HEK293 (cell line): Measurements from ENCODE around the gene MAFF.
"Not testable (repeated sequence)": the region's sequence is repeated elsewhere in the genome, so short reads cannot be mapped to it uniquely, and the experiment has no call there.

Experiments
- CTCF ChIA-PET: fragments of 350-600 bp; formaldehyde crosslinking; extraction: SDS; loops from one replicate; lab custom pipeline; 2021; ENCODE audit warnings: antibody characterized with exemption; lab: Yijun Ruan, JAX
- POLR2A ChIA-PET: fragments of 300-600 bp; formaldehyde crosslinking; extraction: SDS; loops from one replicate; lab custom pipeline; 2020; ENCODE audit warnings: antibody characterized with exemption, inconsistent platforms; lab: Yijun Ruan, JAX
- H3K27ac ChIP-seq: fragments of 200-500 bp; sonication (Bioruptor generic); 2 replicates; pipeline ENCODE4 v1.5.1; 2014; ENCODE audit warnings: low read depth, low read length, control low read depth, inconsistent platforms; ENCODE audit errors: extremely low read depth
- H3K36me3 ChIP-seq, 2 experiments: fragments of 200-500 bp in 1 of 2; sonication (Bioruptor generic) in 1 of 2; 1 replicate in 1 of 2; 2 replicates in 1 of 2; pipeline ENCODE4 v1.5.1; 2014 to 2017; ENCODE audit warnings: inconsistent platforms in 2 of 2, low read length in 2 of 2; ENCODE audit not compliant: control insufficient read depth in 2 of 2, insufficient read depth in 1 of 2
- H3K4me1 ChIP-seq: fragments of 200-500 bp; sonication (Bioruptor generic); 2 replicates; pipeline ENCODE4 v1.5.1; 2014; ENCODE audit warnings: mild to moderate bottlenecking, low read length, inconsistent platforms; ENCODE audit not compliant: control insufficient read depth, insufficient read depth
- H3K4me3 ChIP-seq: 2 replicates; pipeline ENCODE4 v1.5.1; 2011; ENCODE audit warnings: low read depth, mild to moderate bottlenecking, control low read depth, low read length, moderate library complexity
- H3K9me3 ChIP-seq: fragments of 200-500 bp; sonication (Bioruptor generic); 2 replicates; pipeline ENCODE4 v1.5.1; 2014; ENCODE audit warnings: low read depth, low read length, inconsistent platforms; ENCODE audit not compliant: control insufficient read depth, insufficient read depth
- GLI2 ChIP-seq: fragments of 450-650 bp; formaldehyde crosslinking; IDR thresholded peaks from 2 replicates; pipeline ENCODE4; 2017; ENCODE audit warnings: missing biosample characterization, missing genetic modification characterization, low read depth, borderline replicate concordance
- KLF1 ChIP-seq: fragments of 450-650 bp; formaldehyde crosslinking; IDR thresholded peaks from 2 replicates; pipeline ENCODE4 v1.5.1; 2016; ENCODE audit warnings: missing biosample characterization, missing genetic modification characterization
- REPIN1 ChIP-seq: fragments of 450-650 bp; formaldehyde crosslinking; IDR thresholded peaks from 2 replicates; pipeline ENCODE4 v1.5.1; 2017; ENCODE audit warnings: missing biosample characterization, missing genetic modification characterization, low read depth
- WT1 ChIP-seq: fragments of 450-650 bp; formaldehyde crosslinking; IDR thresholded peaks from 2 replicates; pipeline ENCODE4 v1.5.1; 2016; ENCODE audit warnings: missing biosample characterization, missing genetic modification characterization
- ZNF16 ChIP-seq: fragments of 450-650 bp; formaldehyde crosslinking; IDR thresholded peaks from 2 replicates; pipeline ENCODE4 v1.5.1; 2016; ENCODE audit warnings: low read depth, missing biosample characterization, missing genetic modification characterization
- ZNF391 ChIP-seq: fragments of 450-650 bp; formaldehyde crosslinking; IDR thresholded peaks from 2 replicates; pipeline ENCODE4 v1.5.1; 2016; ENCODE audit warnings: low read depth, missing biosample characterization, missing genetic modification characterization, borderline replicate concordance
- ZNF510 ChIP-seq: fragments of 450-650 bp; formaldehyde crosslinking; IDR thresholded peaks from 2 replicates; pipeline ENCODE4 v1.5.1; 2018; ENCODE audit warnings: mild to moderate bottlenecking, missing genetic modification characterization, missing biosample characterization; ENCODE audit not compliant: insufficient replicate concordance
- ZNF776 ChIP-seq: fragments of 450-650 bp; formaldehyde crosslinking; IDR thresholded peaks from 2 replicates; pipeline ENCODE4 v1.5.0; 2017; ENCODE audit warnings: missing biosample characterization, missing genetic modification characterization, borderline replicate concordance
- ZNF830 ChIP-seq: fragments of 450-650 bp; IDR thresholded peaks from 2 replicates; pipeline ENCODE4 v1.5.0; 2018; ENCODE audit warnings: missing biosample characterization, missing genetic modification characterization, low read depth, mild to moderate bottlenecking, moderate library complexity
- TF ChIP-seq, protein P1 (sequence below): fragments of 450-650 bp; formaldehyde crosslinking; IDR thresholded peaks from 2 replicates; pipeline ENCODE4 v1.5.1; 2016; ENCODE audit warnings: missing biosample characterization, missing genetic modification characterization
- TF ChIP-seq, protein P2 (sequence below): fragments of 450-650 bp; formaldehyde crosslinking; IDR thresholded peaks from 2 replicates; pipeline ENCODE4 v1.5.1; 2016; ENCODE audit warnings: missing biosample characterization, missing genetic modification characterization
- TF ChIP-seq, protein P3 (sequence below): fragments of 450-650 bp; IDR thresholded peaks from 2 replicates; pipeline ENCODE4 v1.5.1; 2018; ENCODE audit warnings: missing biosample characterization, mild to moderate bottlenecking, missing genetic modification characterization

Gene MAFF

GRCh38 chr22:38233427-38233826, 31.6 kb downstream of the MAFF start:
- Histone ChIP-seq H3K4me1 (no peaks in the 10 kb centered on the region), H3K36me3 (peaks cover 0 to 90% of the 10 kb centered on the region in 2 experiments; a peak in 2 of 3 replicates), H3K4me3 (no peak overlapping the region), H3K27ac (no peak overlapping the region), H3K9me3 (no peaks in the 10 kb centered on the region)
- POLR2A ChIA-PET, result no interaction called here
- TF ChIP-seq ZNF16 (tag by site-specific recombination), result no peak
- TF ChIP-seq, protein P1, sequence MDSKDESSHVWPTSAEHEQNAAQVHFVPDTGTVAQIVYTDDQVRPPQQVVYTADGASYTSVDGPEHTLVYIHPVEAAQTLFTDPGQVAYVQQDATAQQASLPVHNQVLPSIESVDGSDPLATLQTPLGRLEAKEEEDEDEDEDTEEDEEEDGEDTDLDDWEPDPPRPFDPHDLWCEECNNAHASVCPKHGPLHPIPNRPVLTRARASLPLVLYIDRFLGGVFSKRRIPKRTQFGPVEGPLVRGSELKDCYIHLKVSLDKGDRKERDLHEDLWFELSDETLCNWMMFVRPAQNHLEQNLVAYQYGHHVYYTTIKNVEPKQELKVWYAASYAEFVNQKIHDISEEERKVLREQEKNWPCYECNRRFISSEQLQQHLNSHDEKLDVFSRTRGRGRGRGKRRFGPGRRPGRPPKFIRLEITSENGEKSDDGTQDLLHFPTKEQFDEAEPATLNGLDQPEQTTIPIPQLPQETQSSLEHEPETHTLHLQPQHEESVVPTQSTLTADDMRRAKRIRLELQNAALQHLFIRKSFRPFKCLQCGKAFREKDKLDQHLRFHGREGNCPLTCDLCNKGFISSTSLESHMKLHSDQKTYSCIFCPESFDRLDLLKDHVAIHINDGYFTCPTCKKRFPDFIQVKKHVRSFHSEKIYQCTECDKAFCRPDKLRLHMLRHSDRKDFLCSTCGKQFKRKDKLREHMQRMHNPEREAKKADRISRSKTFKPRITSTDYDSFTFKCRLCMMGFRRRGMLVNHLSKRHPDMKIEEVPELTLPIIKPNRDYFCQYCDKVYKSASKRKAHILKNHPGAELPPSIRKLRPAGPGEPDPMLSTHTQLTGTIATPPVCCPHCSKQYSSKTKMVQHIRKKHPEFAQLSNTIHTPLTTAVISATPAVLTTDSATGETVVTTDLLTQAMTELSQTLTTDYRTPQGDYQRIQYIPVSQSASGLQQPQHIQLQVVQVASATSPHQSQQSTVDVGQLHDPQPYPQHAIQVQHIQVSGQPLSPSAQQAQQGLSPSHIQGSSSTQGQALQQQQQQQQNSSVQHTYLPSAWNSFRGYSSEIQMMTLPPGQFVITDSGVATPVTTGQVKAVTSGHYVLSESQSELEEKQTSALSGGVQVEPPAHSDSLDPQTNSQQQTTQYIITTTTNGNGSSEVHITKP (tag by site-specific recombination), result peak; percentile 60
- CTCF ChIA-PET, result no interaction called here

DNA sequence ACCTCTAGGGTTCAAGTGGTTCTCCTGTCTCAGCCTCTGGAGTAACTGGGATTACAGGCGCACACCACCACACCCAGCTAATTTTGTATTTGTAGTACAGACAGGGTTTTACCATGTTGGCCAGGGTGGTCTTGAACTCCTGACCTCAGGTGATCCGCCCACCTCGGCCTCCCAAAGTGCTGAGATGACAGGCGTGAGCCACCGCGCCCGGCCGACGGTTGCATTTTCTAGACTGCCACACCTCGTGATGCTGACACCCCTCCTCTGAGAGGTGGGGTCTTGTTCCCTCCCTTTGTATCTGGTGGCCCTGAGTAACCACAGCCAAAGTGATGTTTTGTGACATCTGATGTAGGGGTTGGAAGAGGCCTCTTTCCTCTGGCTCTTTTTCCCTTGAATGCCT, 32.1 kb downstream of the MAFF start:
- H3K4me1 ChIP-seq, H3K9me3 ChIP-seq, H3K4me3 ChIP-seq, H3K27ac ChIP-seq, POLR2A ChIA-PET: not testable (repeated sequence)
- H3K36me3 ChIP-seq, result peaks cover 0 to 88% of the 10 kb centered on the region in 2 experiments; a peak in 2 of 3 replicates
- CTCF ChIA-PET, result interaction anchor here (1.2 kb wide), 1 partner anchor 182 kb away, joined by 3 read pairs; no protein-coding TSS in a partner anchor
- TF ChIP-seq KLF1 (tag by site-specific recombination), result peak; percentile 58

DNA sequence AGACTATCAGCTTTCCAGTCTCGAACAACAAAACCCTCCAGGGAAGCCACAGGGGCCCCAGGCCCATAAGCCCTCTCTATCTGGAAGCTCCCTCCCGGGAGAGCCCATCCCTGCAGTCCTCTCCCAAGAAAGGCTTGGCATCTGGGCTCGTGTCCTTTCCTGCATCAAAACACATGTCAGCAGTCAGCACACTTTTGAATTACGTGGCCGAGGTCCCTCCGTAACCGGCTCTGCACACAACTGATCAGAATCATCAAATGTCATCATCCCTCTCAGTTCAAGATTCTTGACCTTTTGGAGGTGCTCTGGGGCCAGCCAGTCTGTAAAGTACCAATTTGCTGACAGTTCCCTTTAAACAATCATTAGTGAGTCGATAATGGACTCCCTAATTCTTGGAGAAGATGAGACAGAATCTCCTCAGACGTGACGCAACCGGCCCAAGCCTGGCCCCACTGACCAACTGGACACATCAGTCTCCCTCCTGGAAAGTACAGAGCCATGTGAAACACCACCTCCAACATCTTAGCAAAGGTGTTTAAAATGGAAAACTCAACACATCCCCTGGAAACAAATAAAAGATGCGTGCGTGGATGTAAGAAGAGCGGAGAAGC, 33.6 kb downstream of the MAFF start:
- Histone ChIP-seq H3K4me3 (no peak overlapping the region), H3K9me3 (no peaks in the 10 kb centered on the region), H3K4me1 (no peaks in the 10 kb centered on the region), H3K27ac (no peak overlapping the region), H3K36me3 (peaks cover 0 to 90% of the 10 kb centered on the region in 2 experiments; a peak in 2 of 3 replicates)
- POLR2A ChIA-PET, result no interaction called here
- TF ChIP-seq, protein P2, sequence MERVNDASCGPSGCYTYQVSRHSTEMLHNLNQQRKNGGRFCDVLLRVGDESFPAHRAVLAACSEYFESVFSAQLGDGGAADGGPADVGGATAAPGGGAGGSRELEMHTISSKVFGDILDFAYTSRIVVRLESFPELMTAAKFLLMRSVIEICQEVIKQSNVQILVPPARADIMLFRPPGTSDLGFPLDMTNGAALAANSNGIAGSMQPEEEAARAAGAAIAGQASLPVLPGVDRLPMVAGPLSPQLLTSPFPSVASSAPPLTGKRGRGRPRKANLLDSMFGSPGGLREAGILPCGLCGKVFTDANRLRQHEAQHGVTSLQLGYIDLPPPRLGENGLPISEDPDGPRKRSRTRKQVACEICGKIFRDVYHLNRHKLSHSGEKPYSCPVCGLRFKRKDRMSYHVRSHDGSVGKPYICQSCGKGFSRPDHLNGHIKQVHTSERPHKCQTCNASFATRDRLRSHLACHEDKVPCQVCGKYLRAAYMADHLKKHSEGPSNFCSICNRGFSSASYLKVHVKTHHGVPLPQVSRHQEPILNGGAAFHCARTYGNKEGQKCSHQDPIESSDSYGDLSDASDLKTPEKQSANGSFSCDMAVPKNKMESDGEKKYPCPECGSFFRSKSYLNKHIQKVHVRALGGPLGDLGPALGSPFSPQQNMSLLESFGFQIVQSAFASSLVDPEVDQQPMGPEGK (tag by site-specific recombination), result no peak
- TF ChIP-seq ZNF776 (tag by site-specific recombination) (no peak), WT1 (tag by site-specific recombination) (no peak), ZNF391 (tag by site-specific recombination) (no peak), GLI2 (tag by site-specific recombination) (no peak), ZNF510 (tag by site-specific recombination) (no peak), REPIN1 (tag by site-specific recombination) (no peak), ZNF830 (tag by site-specific recombination) (no peak)
- TF ChIP-seq, protein P3, sequence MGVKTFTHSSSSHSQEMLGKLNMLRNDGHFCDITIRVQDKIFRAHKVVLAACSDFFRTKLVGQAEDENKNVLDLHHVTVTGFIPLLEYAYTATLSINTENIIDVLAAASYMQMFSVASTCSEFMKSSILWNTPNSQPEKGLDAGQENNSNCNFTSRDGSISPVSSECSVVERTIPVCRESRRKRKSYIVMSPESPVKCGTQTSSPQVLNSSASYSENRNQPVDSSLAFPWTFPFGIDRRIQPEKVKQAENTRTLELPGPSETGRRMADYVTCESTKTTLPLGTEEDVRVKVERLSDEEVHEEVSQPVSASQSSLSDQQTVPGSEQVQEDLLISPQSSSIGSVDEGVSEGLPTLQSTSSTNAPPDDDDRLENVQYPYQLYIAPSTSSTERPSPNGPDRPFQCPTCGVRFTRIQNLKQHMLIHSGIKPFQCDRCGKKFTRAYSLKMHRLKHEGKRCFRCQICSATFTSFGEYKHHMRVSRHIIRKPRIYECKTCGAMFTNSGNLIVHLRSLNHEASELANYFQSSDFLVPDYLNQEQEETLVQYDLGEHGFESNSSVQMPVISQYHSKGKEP, result no peak
- CTCF ChIA-PET, result interaction anchor here (1.1 to 1.2 kb wide), 2 partner anchors 122 to 184 kb away, joined by 3 read pairs; no protein-coding TSS in a partner anchor
